GM10266 (cell line): ENCODE results near the gene NOTUM.

Experiments used
- DNase-seq: peaks from one replicate; pipeline ENCODE4 v3.0.0; 2012; ENCODE audit errors: extremely low spot score
- TF ChIP-seq, protein P1 (sequence below): IDR thresholded peaks from 2 replicates; pipeline ENCODE4 v1.5.1; 2012; ENCODE audit warnings: mild to moderate bottlenecking, low read depth; ENCODE audit not compliant: control insufficient read depth, insufficient read depth; ENCODE audit errors: missing control alignments

NOTUM gene

DNA sequence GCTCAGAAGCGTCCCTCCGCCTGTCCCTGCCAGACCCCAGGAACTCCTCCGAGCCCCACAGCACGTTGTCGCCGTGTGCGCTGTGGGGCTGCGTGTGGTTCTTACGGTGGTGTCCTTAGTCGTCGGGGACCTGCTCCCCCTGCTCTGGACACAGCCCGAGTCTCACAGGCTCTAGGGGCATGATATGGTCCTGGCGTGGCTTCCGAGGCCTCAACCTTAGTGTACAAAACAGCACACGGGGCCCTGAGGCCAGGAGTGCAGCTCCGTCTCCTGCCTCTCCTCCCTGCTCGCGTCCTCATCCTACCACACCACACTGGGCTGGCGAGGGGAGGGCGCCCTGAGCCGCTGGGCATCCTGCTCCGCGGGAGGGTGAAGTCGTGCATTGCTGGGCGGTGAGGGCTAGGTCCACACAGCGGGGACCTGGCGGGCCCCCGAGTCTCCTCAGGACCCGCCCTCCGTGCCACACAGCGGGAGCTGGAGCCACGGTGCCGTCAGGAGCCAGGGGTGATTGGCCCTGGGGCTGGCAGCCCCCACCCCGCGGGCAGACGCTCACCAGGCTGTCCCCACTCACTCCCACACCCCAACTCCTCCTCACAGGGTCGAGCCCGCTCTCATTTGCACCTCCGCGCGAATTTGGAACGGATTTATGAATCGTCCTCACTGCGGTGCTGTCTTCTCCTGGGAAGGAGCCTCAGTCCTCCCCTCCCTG is 32.3 kb downstream of the NOTUM start:
- TF ChIP-seq, protein P1, sequence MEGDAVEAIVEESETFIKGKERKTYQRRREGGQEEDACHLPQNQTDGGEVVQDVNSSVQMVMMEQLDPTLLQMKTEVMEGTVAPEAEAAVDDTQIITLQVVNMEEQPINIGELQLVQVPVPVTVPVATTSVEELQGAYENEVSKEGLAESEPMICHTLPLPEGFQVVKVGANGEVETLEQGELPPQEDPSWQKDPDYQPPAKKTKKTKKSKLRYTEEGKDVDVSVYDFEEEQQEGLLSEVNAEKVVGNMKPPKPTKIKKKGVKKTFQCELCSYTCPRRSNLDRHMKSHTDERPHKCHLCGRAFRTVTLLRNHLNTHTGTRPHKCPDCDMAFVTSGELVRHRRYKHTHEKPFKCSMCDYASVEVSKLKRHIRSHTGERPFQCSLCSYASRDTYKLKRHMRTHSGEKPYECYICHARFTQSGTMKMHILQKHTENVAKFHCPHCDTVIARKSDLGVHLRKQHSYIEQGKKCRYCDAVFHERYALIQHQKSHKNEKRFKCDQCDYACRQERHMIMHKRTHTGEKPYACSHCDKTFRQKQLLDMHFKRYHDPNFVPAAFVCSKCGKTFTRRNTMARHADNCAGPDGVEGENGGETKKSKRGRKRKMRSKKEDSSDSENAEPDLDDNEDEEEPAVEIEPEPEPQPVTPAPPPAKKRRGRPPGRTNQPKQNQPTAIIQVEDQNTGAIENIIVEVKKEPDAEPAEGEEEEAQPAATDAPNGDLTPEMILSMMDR: no peak
- DNase-seq: peak; percentile 56

DNA sequence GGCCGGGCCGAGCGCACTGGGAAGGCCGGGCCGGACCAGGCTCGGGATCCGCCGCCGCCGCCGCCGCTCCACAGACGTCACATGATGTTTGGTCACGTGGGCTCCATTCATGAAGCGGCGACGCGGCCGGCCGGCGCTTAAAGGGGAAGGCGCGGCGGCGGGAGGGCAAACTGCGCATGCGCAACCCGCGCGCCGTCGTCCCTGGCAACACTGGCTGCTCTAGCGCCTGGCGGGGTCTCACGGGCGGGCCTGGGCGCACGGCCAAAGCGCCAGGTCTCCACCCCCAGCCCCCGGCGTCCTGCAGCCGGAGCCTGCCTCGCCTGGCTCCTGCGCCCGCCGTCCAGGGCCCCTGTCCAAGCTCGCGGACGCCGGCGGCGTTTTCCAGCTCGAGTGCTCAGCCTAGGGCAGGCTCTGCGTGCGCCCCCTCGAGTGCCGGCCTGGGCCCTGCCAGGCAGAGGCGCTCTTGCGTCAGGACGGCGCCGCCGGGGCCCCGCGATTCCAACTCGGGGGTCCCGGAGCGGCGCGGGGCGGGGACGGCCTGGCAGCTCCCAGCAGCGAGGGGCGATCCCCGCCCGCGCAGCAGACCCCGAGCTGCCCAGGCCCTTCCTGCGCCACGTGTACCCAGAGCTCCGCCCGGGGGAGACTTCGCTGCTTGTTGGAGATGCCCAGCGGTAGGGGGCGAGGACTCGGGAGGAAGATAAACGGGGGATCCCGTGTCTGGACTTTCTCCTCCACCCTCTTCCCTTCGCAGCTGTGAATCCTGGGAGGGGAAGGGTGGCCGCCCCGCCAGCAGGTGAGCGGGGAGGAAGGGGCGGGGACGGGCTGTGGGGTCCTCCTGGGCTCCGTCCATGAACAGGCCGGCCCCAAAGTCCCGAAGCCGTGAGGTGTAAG is 33.1 kb downstream of the NOTUM start, which contains the start of gene MAFG:
Gene MAFG (minus strand): TSS at position 83 of the 891 bp plus-strand sequence. CDS start 4,550 bp downstream, outside the sequence.
- TF ChIP-seq, protein P1: peak; percentile 62
- peak; percentile 100 for DNase-seq

DNA sequence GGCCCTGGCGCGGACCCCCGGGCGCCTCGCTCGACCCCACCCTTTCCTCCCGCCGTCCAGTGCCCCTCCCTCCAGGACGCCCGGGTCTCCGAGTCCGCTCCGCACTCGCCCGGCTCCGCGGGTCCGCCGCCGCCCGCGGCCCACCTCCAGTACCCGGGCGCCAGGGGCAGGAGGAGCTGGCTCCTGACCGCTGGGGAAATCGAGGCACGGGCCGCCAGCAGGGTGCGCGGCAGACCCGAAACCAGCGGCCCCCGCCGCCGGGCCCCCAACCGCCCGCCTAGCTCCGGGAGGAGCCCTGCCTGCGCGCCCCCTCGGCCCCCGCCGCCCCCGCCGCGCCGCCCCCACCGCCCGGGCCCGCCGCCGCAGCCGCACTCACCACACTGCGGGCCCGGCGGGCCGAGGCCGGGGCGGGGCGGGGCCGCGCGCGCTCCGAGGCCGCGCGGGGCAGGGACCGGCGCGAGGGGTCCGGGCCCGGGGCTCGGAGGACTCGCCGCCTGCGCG is 33.8 kb downstream of the NOTUM start:
- DNase-seq: peak; percentile 70
- TF ChIP-seq, protein P1: peak; percentile 18

DNA sequence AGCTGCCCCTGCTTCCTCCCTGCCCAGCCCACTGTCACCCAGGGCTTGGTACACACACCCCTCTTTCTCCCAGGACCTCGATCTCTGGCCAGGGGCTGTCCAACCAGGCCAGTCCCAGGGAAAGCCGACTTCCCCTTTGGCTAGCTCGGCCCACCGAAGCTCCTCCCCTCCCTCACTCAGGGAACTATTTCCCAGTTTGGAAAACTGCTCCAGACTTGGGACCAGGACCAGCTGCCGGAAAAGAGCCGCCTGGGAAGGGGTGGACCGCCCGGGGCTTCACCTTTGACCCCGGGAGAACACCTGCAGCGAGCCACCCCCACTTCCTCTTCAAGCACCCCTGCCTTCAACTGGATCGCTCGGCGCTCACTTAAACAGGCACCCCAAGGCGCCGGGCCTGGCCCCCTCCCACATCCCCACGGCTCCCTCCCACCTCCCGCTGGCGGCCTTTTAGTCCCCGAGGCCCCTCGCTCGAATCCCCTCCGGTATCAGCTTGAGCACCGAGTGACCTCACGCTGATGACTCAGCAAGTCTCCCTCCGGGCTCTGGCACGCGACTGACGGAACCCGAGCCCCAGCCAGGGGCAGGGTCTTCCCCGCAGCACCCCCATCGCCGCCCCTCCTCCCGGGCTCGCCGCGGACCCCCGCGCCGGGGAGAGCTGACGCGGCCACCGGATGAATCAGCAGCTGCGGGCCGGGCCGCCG is 34.4 kb downstream of the NOTUM start:
- DNase-seq: peak; percentile 85
- TF ChIP-seq, protein P1: no peak

DNA sequence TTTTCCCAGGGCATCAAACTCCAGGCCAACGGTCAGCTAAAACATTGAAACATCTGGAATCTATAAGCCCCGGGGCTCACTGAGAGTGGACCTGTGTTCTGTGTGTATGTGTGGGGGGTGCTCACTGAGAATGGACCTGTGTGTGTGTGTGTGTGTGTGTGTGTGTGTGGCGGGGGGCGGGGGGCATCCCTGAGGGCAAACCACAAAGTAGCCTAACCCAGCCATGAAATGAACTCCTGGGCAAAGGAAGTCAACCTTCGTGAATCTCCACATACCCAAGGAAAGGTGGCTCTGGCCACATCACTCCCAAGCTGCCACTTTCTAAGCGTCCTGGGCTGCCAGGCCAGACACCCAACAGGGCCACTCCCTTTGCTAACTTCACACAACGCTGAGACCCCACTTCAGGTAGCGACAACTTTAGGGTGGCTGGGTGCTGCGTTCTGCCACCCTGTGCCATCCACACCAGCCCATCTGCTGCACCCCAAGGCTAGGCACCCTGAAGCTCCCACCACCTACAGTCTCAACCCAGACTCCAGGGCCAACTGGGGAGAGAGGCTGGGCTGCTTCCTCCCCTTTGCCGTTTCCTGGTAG is 35.0 kb downstream of the NOTUM start:
- no peak for DNase-seq

DNA sequence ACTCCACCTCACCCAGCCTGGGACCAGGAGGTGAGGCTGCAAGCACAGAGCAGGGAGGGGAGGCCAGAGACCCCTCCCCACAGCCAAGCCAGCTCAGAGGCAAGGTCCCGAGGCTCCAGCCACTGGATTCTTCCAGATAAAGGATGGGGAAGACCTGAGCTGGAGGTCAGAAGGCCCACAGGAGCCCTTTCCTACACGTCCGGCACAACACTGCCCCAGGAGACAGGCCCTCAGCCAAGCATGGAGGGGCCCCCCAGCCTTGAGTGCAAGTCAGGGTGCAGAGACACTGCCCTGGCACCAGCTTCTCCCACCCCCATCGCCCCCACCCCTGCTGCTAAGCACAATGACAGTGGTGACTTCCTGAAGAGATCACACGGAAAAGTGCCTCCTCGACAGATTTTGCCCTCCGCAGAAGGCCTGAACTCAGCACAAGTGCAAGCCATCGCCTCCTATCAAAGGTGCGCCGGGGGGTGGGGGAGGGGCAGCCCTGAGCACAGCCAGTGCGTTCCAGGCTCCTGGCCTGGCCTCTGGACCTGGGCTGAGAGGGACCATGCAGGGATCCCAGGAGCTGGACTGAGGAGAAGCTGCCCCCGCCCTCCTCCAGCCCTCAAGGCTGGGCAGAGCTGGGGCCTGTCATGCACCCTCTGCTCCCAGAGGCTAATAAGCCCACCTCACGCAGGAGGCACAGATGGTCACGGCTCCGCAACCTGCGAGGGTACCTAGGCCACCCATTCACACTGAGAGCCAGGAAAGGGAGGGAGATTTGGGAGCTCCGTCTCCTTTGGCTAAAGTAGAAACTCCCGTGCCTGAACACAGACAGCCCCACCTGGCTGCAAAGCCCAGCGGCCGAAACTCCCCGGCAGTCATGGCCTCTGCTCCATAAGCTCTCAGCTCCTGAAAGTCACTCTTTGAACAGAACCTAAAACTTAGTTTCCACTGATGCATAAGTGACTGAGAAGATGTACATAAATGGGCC is 36.1 kb downstream of the NOTUM start:
- TF ChIP-seq, protein P1: no peak
- DNase-seq: no peak

More for the DNA sequence above, 35.0 kb downstream of the NOTUM start:
- TF ChIP-seq, protein P1: no peak
